B cell (primary cell): Measurements from ENCODE around the gene FLII. TPM values are rescaled to one million over a fixed set of nuclear protein-coding genes. Genes with fewer than 3 reads are reported as not detected.

ENCODE experiments used
- ATAC-seq: fragments of 200-7000 bp; cut with Tn5 transposase; one replicate; pipeline ENCODE4 v1.10.0; 2021; ENCODE audit warnings: low read depth, mild to moderate bottlenecking, moderate number of reproducible peaks, moderate library complexity
- CTCF ChIA-PET: fragments of 350-600 bp; sonication (Branson Sonifier 250); formaldehyde crosslinking; loops from one replicate; lab custom pipeline; 2021; ENCODE audit warnings: antibody characterized with exemption, inconsistent platforms; lab: Charles Lee
- POLR2A ChIA-PET: fragments of 350-600 bp; sonication (Branson Sonifier 250); formaldehyde crosslinking; loops from one replicate; lab custom pipeline; 2021; ENCODE audit warnings: antibody characterized with exemption; lab: Charles Lee
- DNase-seq: peaks from one replicate; pipeline ENCODE4 v3.0.0; 2013
- H2AFZ ChIP-seq: 2 replicates; pipeline ENCODE4 v1.6.1; 2012; ENCODE audit warnings: mild to moderate bottlenecking, low read depth, low read length; ENCODE audit not compliant: insufficient read depth, poor library complexity, severe bottlenecking
- H3K27ac ChIP-seq, 2 donors: 1 replicate in 1 of 2; 2 replicates in 1 of 2; pipeline ENCODE4 v1.5.1; 2012 to 2013; ENCODE audit warnings: low read length in 2 of 2, mild to moderate bottlenecking in 2 of 2, moderate library complexity in 1 of 2
- H3K27me3 ChIP-seq, 4 experiments: fragments of 200-600 bp in 1 of 4; sonication (generic) in 1 of 4; replicated peaks in 1 of 4; 1 replicate in 2 of 4; 2 replicates in 2 of 4; pipeline versions ENCODE4 v1.6.1 to v1.7.0; 2013 to 2016; ENCODE audit warnings: low read length in 3 of 4, mild to moderate bottlenecking in 2 of 4, mixed read lengths in 1 of 4, moderate library complexity in 1 of 4; ENCODE audit not compliant: insufficient read depth in 4 of 4, control insufficient read depth in 3 of 4; ENCODE audit errors: control extremely low read depth in 1 of 4
- H3K36me3 ChIP-seq, 2 experiments: replicated peaks in 1 of 2; 1 replicate in 1 of 2; 2 replicates in 1 of 2; pipeline versions ENCODE4 v1.6.1 to v1.7.1; 2013; ENCODE audit warnings: low read length in 1 of 2; ENCODE audit not compliant: insufficient read depth in 2 of 2, control insufficient read depth in 1 of 2; ENCODE audit errors: control extremely low read depth in 1 of 2, extremely low read depth in 1 of 2
- H3K4me1 ChIP-seq, 2 donors: fragments of 200-600 bp in 1 of 2; sonication (generic) in 1 of 2; 1 replicate in 1 of 2; 2 replicates in 1 of 2; pipeline versions ENCODE4 v1.5.1 to v1.6.1; 2013 to 2017; ENCODE audit warnings: low read length in 2 of 2; ENCODE audit not compliant: control insufficient read depth in 2 of 2, insufficient read depth in 2 of 2
- H3K4me2 ChIP-seq: replicated peaks from 2 replicates; pipeline ENCODE3; 2012; ENCODE audit warnings: mild to moderate bottlenecking, low read depth, low read length; ENCODE audit not compliant: poor library complexity, severe bottlenecking
- H3K4me3 ChIP-seq, 5 experiments: fragments of 200-600 bp in 1 of 5; sonication (generic) in 1 of 5; 1 replicate in 3 of 5; 2 replicates in 2 of 5; pipeline versions ENCODE4 v1.5.1 to v1.7.0; 2011 to 2016; ENCODE audit warnings: low read length in 4 of 5, mild to moderate bottlenecking in 4 of 5, low read depth in 2 of 5, control low read depth in 1 of 5, moderate library complexity in 1 of 5; ENCODE audit not compliant: insufficient read depth in 1 of 5; ENCODE audit errors: control extremely low read depth in 1 of 5, extremely low read depth in 1 of 5
- H3K79me2 ChIP-seq: fragments of 200-600 bp; sonication (generic); one replicate; pipeline ENCODE4 v1.6.0; 2016; ENCODE audit warnings: low read length; ENCODE audit not compliant: control insufficient read depth, insufficient read depth
- H3K9ac ChIP-seq: fragments of 200-600 bp; sonication (generic); 2 replicates; pipeline ENCODE4 v1.6.1; 2017; ENCODE audit warnings: mild to moderate bottlenecking, low read length, moderate library complexity
- H3K9me3 ChIP-seq, 3 donors: one replicate each; pipeline versions ENCODE4 v1.6.1 to v1.7.1; 2013; ENCODE audit warnings: low read length in 2 of 3; ENCODE audit not compliant: control insufficient read depth in 2 of 3, insufficient read depth in 1 of 3; ENCODE audit errors: control extremely low read depth in 1 of 3
- H4K20me1 ChIP-seq: 2 replicates; pipeline ENCODE4 v1.6.0; 2012; ENCODE audit warnings: mild to moderate bottlenecking, low read length; ENCODE audit not compliant: insufficient read depth, control insufficient read depth, poor library complexity, severe bottlenecking
- H3K27ac Mint-ChIP-seq: one replicate; pipeline ENCODE4 v1.8.0; 2021; ENCODE audit warnings: mixed read lengths
- H3K27me3 Mint-ChIP-seq: one replicate; pipeline ENCODE4 v1.8.0; 2021; ENCODE audit warnings: mixed read lengths
- H3K4me1 Mint-ChIP-seq: one replicate; pipeline ENCODE4 v1.8.0; 2021; ENCODE audit warnings: mixed read lengths
- H3K4me3 Mint-ChIP-seq: one replicate; pipeline ENCODE4 v1.8.0; 2021; ENCODE audit warnings: mixed read lengths
- H3K9me3 Mint-ChIP-seq: one replicate; pipeline ENCODE4 v1.8.0; 2022; ENCODE audit warnings: mixed read lengths; ENCODE audit not compliant: insufficient read depth
- EZH2 ChIP-seq: IDR thresholded peaks from 2 replicates; pipeline ENCODE4 v1.6.1; 2012; ENCODE audit warnings: borderline replicate concordance, low read depth, mild to moderate bottlenecking, moderate library complexity, low read length; ENCODE audit not compliant: insufficient read depth, poor library complexity, severe bottlenecking
- WGBS: methylation state at CpG from one replicate; pipeline ENCODE4 v1.1.5; 2013; ENCODE audit warnings: missing lambda C conversion rate; ENCODE audit not compliant: insufficient coverage; 5-methylcytosine and 5-hydroxymethylcytosine counted together
- intact Hi-C: fragments of 100-400 bp; cut with micrococcal nuclease; formaldehyde crosslinking; loops from one replicate; pipeline ENCODE4 v1.10.0; 2022
- polyA plus RNA-seq: library from polyadenylated mRNA; depleted of rRNA; stranded (reverse); fragments of >200 nt; gene quantifications from 2 replicates; pipeline ENCODE4 v1.2.3, GENCODE V29; 2012
- total RNA-seq, 2 donors: library from RNA; stranded (reverse); fragments of 120-200 nt in 1 of 2; gene quantifications; 1 replicate in 1 of 2; 2 replicates in 1 of 2; pipeline versions ENCODE4 v1.2.3 to v1.2.4, GENCODE V29; 2013 to 2022
- TF ChIP-seq, protein P1 (sequence below): fragments of 200-600 bp; IDR thresholded peaks from one replicate; pipeline ENCODE4 v1.8.0; 2022; ENCODE audit warnings: antibody characterized with exemption, mild to moderate bottlenecking

The FLII gene
- total and polyA plus RNA-seq, 2 donors (not counting 1 experiment from before 2014, with no cell fraction given), result 357 to 531 TPM

DNA sequence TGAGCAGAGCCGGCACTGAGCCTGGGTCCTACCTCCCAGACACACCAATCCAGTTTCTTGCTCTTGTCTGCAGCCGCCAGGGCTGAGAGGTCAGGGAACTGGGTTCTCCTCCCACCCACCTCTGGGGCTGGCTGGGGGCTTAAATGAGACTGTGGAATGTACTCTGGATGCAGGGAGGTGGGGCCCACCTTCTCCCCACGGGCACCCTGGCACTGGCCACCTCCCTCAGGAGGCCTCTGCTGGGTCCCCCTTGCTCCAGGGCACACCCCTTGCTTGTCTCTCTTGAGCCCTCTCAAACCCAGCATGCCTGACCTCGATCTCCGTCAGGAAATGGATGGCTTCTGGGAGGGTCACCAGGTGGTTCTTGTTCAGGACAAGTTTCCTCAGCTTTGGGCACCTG is 6.4 kb downstream of the FLII start:
- Histone ChIP-seq H3K4me1 (peaks cover 6 to 7% of the 10 kb centered on the region in 2 donors), H3K27me3 (no peaks in the 10 kb centered on the region), H4K20me1 (peaks cover 33% of the 10 kb centered on the region), H3K9ac (no peak overlapping the region), H3K36me3 (peaks cover 0 to 82% of the 10 kb centered on the region in 2 experiments), H2AFZ (no peak overlapping the region), H3K9me3 (no peaks in the 10 kb centered on the region), H3K4me3 (no peak overlapping the region), H3K27ac (no peak overlapping the region), H3K79me2 (peaks cover 20% of the 10 kb centered on the region), H3K4me2 (no peak overlapping the region)
- no peaks in the 10 kb centered on the region for H3K9me3 Mint-ChIP-seq
- ATAC-seq, result no peak
- ChIA-PET CTCF (no interaction called here), POLR2A (no interaction called here)
- TF ChIP-seq EZH2, result no peak
- TF ChIP-seq, protein P1, sequence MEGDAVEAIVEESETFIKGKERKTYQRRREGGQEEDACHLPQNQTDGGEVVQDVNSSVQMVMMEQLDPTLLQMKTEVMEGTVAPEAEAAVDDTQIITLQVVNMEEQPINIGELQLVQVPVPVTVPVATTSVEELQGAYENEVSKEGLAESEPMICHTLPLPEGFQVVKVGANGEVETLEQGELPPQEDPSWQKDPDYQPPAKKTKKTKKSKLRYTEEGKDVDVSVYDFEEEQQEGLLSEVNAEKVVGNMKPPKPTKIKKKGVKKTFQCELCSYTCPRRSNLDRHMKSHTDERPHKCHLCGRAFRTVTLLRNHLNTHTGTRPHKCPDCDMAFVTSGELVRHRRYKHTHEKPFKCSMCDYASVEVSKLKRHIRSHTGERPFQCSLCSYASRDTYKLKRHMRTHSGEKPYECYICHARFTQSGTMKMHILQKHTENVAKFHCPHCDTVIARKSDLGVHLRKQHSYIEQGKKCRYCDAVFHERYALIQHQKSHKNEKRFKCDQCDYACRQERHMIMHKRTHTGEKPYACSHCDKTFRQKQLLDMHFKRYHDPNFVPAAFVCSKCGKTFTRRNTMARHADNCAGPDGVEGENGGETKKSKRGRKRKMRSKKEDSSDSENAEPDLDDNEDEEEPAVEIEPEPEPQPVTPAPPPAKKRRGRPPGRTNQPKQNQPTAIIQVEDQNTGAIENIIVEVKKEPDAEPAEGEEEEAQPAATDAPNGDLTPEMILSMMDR, result no peak
- peaks cover 15% of the 10 kb centered on the region for H3K4me1 Mint-ChIP-seq
- no peaks in the 10 kb centered on the region for H3K27me3 Mint-ChIP-seq
- H3K4me3 Mint-ChIP-seq, result no peak overlapping the region
- intact Hi-C loops, result no loop called here
- 91% methylated on average over 3 of the region's 5 CpGs for WGBS
- no peak overlapping the region for H3K27ac Mint-ChIP-seq
- no peak for DNase-seq

DNA sequence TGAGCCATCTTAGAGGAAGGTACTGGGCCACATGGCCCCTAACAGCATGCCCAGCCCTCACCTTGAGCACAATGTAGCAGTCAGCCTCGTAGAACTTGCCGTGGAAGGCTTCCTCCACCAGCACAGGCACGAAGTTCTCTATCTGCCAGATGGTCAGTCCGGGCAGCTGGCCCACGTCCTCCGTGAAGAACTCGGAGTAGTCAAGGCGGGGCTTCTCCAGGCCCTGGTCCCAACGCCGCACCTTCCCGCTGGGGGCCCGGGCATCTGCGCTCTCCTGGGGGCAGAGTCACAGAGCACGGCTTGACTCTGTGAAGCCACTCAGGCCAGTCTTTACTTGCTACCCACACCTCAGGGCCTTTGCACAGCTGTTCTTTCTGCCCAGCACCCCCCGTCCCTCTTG is 7.3 kb downstream of the FLII start:
- Histone ChIP-seq H3K9me3 (no peaks in the 10 kb centered on the region), H4K20me1 (peaks cover 24% of the 10 kb centered on the region), H3K4me3 (no peak overlapping the region), H3K36me3 (peaks cover 0 to 86% of the 10 kb centered on the region in 2 experiments), H2AFZ (no peak overlapping the region), H3K27ac (no peak overlapping the region), H3K27me3 (no peaks in the 10 kb centered on the region), H3K4me2 (no peak overlapping the region), H3K4me1 (no peaks in the 10 kb centered on the region), H3K9ac (no peak overlapping the region), H3K79me2 (peaks cover 10% of the 10 kb centered on the region)
- Mint-ChIP-seq H3K27me3 (no peaks in the 10 kb centered on the region), H3K4me1 (peaks cover 10% of the 10 kb centered on the region), H3K4me3 (no peak overlapping the region), H3K9me3 (no peaks in the 10 kb centered on the region), H3K27ac (no peak overlapping the region)
- POLR2A ChIA-PET, result no interaction called here
- ATAC-seq (no peak), DNase-seq (no peak)
- CTCF ChIA-PET, result no interaction called here
- TF ChIP-seq, protein P1, result no peak
- no peak for TF ChIP-seq EZH2
- WGBS, result 98% methylated on average over 15 of the region's 15 CpGs
- intact Hi-C loops, result no loop called here
